ENCODE results near the gene ANO3. TPM values are rescaled to one million over a fixed set of nuclear protein-coding genes. Genes with fewer than 3 reads are reported as not detected.

ANO3 gene
- total RNA-seq, 3 donors from 2014 or later (not counting 1 experiment from before 2014, with no cell fraction given): not detected

DNA sequence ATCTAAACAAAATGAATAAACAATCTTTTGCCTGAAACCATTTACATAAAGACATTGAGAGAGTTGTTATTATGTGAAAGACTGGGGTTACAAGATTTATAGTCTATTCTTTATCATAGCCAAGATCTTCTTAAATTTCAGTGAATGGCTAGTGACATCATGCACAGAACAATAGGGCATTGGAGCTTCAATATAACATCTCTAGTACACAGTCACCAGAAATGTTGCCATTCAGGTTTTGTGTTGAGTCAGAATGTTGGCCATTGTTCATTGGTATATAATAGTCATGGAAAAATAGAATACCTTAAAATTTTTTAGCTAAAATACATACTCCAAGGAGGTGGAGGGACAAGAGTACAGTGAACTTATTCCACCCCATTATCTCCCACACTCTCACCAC, 345.6 kb downstream of the ANO3 start:
- Mint-ChIP-seq H3K27me3 (ENCODE audit: low read depth in 2 of 2) (no peaks in the 10 kb centered on the region), H3K27ac (no peak overlapping the region), H3K4me3 (no peak overlapping the region), H3K4me1 (no peaks in the 10 kb centered on the region), H3K36me3 (no peaks in the 10 kb centered on the region), H3K9me3 (peaks cover 8 to 12% of the 10 kb centered on the region in 2 donors)
- DNase-seq (no peak), ATAC-seq (no peak)
- intact Hi-C loops (cut with micrococcal nuclease): no loop called here
- no peaks in the 10 kb centered on the region for H3K36me3 ChIP-seq (ENCODE audit: control insufficient read depth, insufficient read depth, low read length)
- peaks cover 3% of the 10 kb centered on the region for H3K9me3 ChIP-seq (ENCODE audit: control insufficient read depth, insufficient read depth, low read length)
- H3K27ac ChIP-seq (ENCODE audit: low read length): no peak overlapping the region
- H3K27me3 ChIP-seq (ENCODE audit: control insufficient read depth, insufficient read depth, low read length): no peaks in the 10 kb centered on the region
- H3K4me3 ChIP-seq (ENCODE audit: low read length): no peak overlapping the region
- TF ChIP-seq, protein P1, sequence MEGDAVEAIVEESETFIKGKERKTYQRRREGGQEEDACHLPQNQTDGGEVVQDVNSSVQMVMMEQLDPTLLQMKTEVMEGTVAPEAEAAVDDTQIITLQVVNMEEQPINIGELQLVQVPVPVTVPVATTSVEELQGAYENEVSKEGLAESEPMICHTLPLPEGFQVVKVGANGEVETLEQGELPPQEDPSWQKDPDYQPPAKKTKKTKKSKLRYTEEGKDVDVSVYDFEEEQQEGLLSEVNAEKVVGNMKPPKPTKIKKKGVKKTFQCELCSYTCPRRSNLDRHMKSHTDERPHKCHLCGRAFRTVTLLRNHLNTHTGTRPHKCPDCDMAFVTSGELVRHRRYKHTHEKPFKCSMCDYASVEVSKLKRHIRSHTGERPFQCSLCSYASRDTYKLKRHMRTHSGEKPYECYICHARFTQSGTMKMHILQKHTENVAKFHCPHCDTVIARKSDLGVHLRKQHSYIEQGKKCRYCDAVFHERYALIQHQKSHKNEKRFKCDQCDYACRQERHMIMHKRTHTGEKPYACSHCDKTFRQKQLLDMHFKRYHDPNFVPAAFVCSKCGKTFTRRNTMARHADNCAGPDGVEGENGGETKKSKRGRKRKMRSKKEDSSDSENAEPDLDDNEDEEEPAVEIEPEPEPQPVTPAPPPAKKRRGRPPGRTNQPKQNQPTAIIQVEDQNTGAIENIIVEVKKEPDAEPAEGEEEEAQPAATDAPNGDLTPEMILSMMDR (IDR thresholded peaks at IDR 0.05): no peak
- no peaks in the 10 kb centered on the region for H3K4me1 ChIP-seq (ENCODE audit: control insufficient read depth, insufficient read depth, low read length)

DNA sequence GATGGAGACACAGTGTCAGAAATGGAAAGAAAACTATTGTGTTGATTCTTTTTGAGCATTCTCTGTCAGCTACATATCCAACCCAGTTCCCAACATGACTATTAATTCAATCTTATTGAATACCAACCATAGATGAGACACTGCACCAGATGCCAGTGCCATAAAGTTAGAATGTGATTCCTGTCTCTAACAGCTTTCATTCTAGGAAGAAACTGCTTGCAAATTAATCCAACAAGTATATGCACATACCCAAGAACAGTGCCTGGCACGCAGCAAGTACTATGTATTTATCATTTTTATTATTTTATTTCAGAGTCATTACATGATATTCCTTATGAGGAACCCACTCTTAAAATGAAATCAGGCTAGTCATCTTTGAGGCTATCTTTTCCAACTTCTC, 355.4 kb downstream of the ANO3 start:
- ATAC-seq: no peak
- Histone ChIP-seq H3K4me3 (ENCODE audit: low read length) (no peak overlapping the region), H3K27me3 (ENCODE audit: control insufficient read depth, insufficient read depth, low read length) (no peaks in the 10 kb centered on the region), H3K27ac (ENCODE audit: low read length) (no peak overlapping the region), H3K4me1 (ENCODE audit: control insufficient read depth, insufficient read depth, low read length) (no peaks in the 10 kb centered on the region), H3K36me3 (ENCODE audit: control insufficient read depth, insufficient read depth, low read length) (no peaks in the 10 kb centered on the region), H3K9me3 (ENCODE audit: control insufficient read depth, insufficient read depth, low read length) (peaks cover 4% of the 10 kb centered on the region)
- intact Hi-C loops (cut with micrococcal nuclease): no loop called here
- H3K9me3 Mint-ChIP-seq: peaks cover 0 to 4% of the 10 kb centered on the region in 2 donors
- no peak overlapping the region for H3K4me3 Mint-ChIP-seq
- no peaks in the 10 kb centered on the region for H3K4me1 Mint-ChIP-seq
- no peak overlapping the region for H3K27ac Mint-ChIP-seq
- no peaks in the 10 kb centered on the region for H3K27me3 Mint-ChIP-seq (ENCODE audit: low read depth in 2 of 2)
- H3K36me3 Mint-ChIP-seq: no peaks in the 10 kb centered on the region
- DNase-seq: no peak
- 63% methylated on average over 1 of the region's 1 CpG for WGBS (ENCODE audit: insufficient coverage)
- TF ChIP-seq, protein P1 (IDR thresholded peaks at IDR 0.05): no peak

- DNase-seq (no peak), ATAC-seq (no peak)
- H3K4me1 Mint-ChIP-seq: no peaks in the 10 kb centered on the region
- H3K27ac ChIP-seq (ENCODE audit: low read length): no peak overlapping the region
- H3K36me3 ChIP-seq (ENCODE audit: control insufficient read depth, insufficient read depth, low read length): no peaks in the 10 kb centered on the region
- no peaks in the 10 kb centered on the region for H3K27me3 Mint-ChIP-seq (ENCODE audit: low read depth in 2 of 2)
- H3K9me3 Mint-ChIP-seq: peaks cover 2 to 4% of the 10 kb centered on the region in 2 donors
- WGBS (ENCODE audit: insufficient coverage): 86% methylated on average over 4 of the region's 4 CpGs
- peaks cover 4% of the 10 kb centered on the region for H3K9me3 ChIP-seq (ENCODE audit: control insufficient read depth, insufficient read depth, low read length)
- H3K27me3 ChIP-seq (ENCODE audit: control insufficient read depth, insufficient read depth, low read length): no peaks in the 10 kb centered on the region
- no peaks in the 10 kb centered on the region for H3K36me3 Mint-ChIP-seq
- no peaks in the 10 kb centered on the region for H3K4me1 ChIP-seq (ENCODE audit: control insufficient read depth, insufficient read depth, low read length)
- H3K4me3 Mint-ChIP-seq: no peak overlapping the region
- TF ChIP-seq, protein P1 (IDR thresholded peaks at IDR 0.05): no peak
- H3K4me3 ChIP-seq (ENCODE audit: low read length): no peak overlapping the region
- no peak overlapping the region for H3K27ac Mint-ChIP-seq
- intact Hi-C loops (cut with micrococcal nuclease): no loop called here
Measured at GRCh38 chr11:26688701-26689100, 356.8 kb downstream of the ANO3 start.

- no peak overlapping the region for H3K4me3 ChIP-seq (ENCODE audit: low read length)
- Mint-ChIP-seq H3K4me3 (no peak overlapping the region), H3K27me3 (ENCODE audit: low read depth in 2 of 2) (no peaks in the 10 kb centered on the region), H3K27ac (no peak overlapping the region), H3K4me1 (no peaks in the 10 kb centered on the region), H3K36me3 (no peaks in the 10 kb centered on the region), H3K9me3 (peaks cover 2 to 7% of the 10 kb centered on the region in 2 donors)
- DNase-seq: no peak
- peaks cover 2% of the 10 kb centered on the region for H3K9me3 ChIP-seq (ENCODE audit: control insufficient read depth, insufficient read depth, low read length)
- H3K36me3 ChIP-seq (ENCODE audit: control insufficient read depth, insufficient read depth, low read length): no peaks in the 10 kb centered on the region
- intact Hi-C loops (cut with micrococcal nuclease): no loop called here
- H3K27me3 ChIP-seq (ENCODE audit: control insufficient read depth, insufficient read depth, low read length): no peaks in the 10 kb centered on the region
- no peaks in the 10 kb centered on the region for H3K4me1 ChIP-seq (ENCODE audit: control insufficient read depth, insufficient read depth, low read length)
- WGBS (ENCODE audit: insufficient coverage): 72% methylated on average over 2 of the region's 3 CpGs
- TF ChIP-seq, protein P1 (IDR thresholded peaks at IDR 0.05): no peak
- no peak overlapping the region for H3K27ac ChIP-seq (ENCODE audit: low read length)
- ATAC-seq: no peak
Measured at GRCh38 chr11:26696330-26696729, 364.4 kb downstream of the ANO3 start.

Measured in natural killer cell (primary cell).